Endodermal cell (in vitro differentiated cells): Measurements from ENCODE around the gene ZBP1. TPM values are rescaled to one million over a fixed set of nuclear protein-coding genes. Genes with fewer than 3 reads are reported as not detected.

ENCODE experiments used
- DNase-seq: peaks from one replicate; pipeline ENCODE4 v3.0.0-alpha.2; 2017
- H3K27ac ChIP-seq: 2 replicates; pipeline ENCODE4 v1.5.1; 2013; ENCODE audit warnings: mild to moderate bottlenecking, low read depth, low read length, moderate library complexity
- H3K27me3 ChIP-seq: 2 replicates; pipeline ENCODE4 v1.6.1; 2013; ENCODE audit warnings: mild to moderate bottlenecking, low read length, moderate library complexity; ENCODE audit not compliant: insufficient read depth, control insufficient read depth, poor library complexity, severe bottlenecking
- H3K36me3 ChIP-seq: 2 replicates; pipeline ENCODE4 v1.7.0; 2013; ENCODE audit warnings: mild to moderate bottlenecking, low read length, moderate library complexity; ENCODE audit not compliant: control insufficient read depth, insufficient read depth
- H3K4me1 ChIP-seq: one replicate; pipeline ENCODE4 v1.7.0; 2013; ENCODE audit warnings: low read length; ENCODE audit not compliant: control insufficient read depth, insufficient read depth
- H3K4me3 ChIP-seq: 2 replicates; pipeline ENCODE4 v1.5.1; 2013; ENCODE audit warnings: mild to moderate bottlenecking, low read length, moderate library complexity
- H3K9ac ChIP-seq: 2 replicates; pipeline ENCODE4 v1.6.1; 2013; ENCODE audit warnings: mild to moderate bottlenecking, low read length, moderate library complexity; ENCODE audit not compliant: poor library complexity, severe bottlenecking; ENCODE audit errors: extremely low read depth
- H3K9me3 ChIP-seq: 2 replicates; pipeline ENCODE4 v1.6.1; 2013; ENCODE audit warnings: mild to moderate bottlenecking, low read length, moderate library complexity; ENCODE audit not compliant: control insufficient read depth
- H3K27ac Mint-ChIP-seq: 2 replicates; pipeline ENCODE4 v1.8.0; 2020; ENCODE audit warnings: mixed read lengths
- H3K27me3 Mint-ChIP-seq: 2 replicates; pipeline ENCODE4 v1.8.0; 2021; ENCODE audit warnings: mild to moderate bottlenecking, mixed read lengths; ENCODE audit not compliant: insufficient read depth
- H3K36me3 Mint-ChIP-seq: 2 replicates; pipeline ENCODE4 v1.8.0; 2020; ENCODE audit warnings: low read depth, mixed read lengths
- H3K4me1 Mint-ChIP-seq: 2 replicates; pipeline ENCODE4 v1.8.0; 2020; ENCODE audit warnings: mixed read lengths
- H3K4me3 Mint-ChIP-seq: 2 replicates; pipeline ENCODE4 v1.8.0; 2020; ENCODE audit warnings: mild to moderate bottlenecking, moderate library complexity, mixed read lengths
- H3K9me3 Mint-ChIP-seq: 2 replicates; pipeline ENCODE4 v1.8.0; 2020; ENCODE audit warnings: mild to moderate bottlenecking, mixed read lengths
- CTCF ChIP-seq: fragments of 200-600 bp; sonication (generic); conservative IDR thresholded peaks from 2 replicates; pipeline ENCODE4 v1.5.0; 2021; ENCODE audit warnings: antibody characterized with exemption, mild to moderate bottlenecking
- WGBS, 2 experiments: methylation state at CpG; one replicate each; pipeline versions ENCODE4 v1.1.5 to v1.1.7; 2013; ENCODE audit warnings: missing lambda C conversion rate in 2 of 2, mixed read lengths in 1 of 2; ENCODE audit not compliant: insufficient coverage in 1 of 2, insufficient read length in 1 of 2; 5-methylcytosine and 5-hydroxymethylcytosine counted together
- total RNA-seq, 2 donors: library from RNA; stranded (reverse); fragmentation: NEBNext Ultra II Directional in 1 of 2; extraction: Animal tissue kit (Norgen Biotek cat#: 25700) in 1 of 2; gene quantifications; 2 replicates in 1 of 2; 3 replicates in 1 of 2; pipeline ENCODE4 v1.2.1, GENCODE V29; 2021

ZBP1 gene
- total RNA-seq, 2 donors from 2014 or later = not detected

- DNase-seq = no peak
- Histone ChIP-seq H3K27ac (no peak overlapping the region), H3K36me3 (no peaks in the 10 kb centered on the region), H3K4me3 (no peak overlapping the region), H3K4me1 (no peaks in the 10 kb centered on the region), H3K9me3 (no peaks in the 10 kb centered on the region), H3K27me3 (no peaks in the 10 kb centered on the region), H3K9ac (no peak overlapping the region)
- no peak for TF ChIP-seq CTCF
- WGBS, 2 experiments = 91 to 94% methylated on average over 7 to 11 of the region's 11 CpGs
- Mint-ChIP-seq H3K4me1 (no peaks in the 10 kb centered on the region), H3K36me3 (no peaks in the 10 kb centered on the region), H3K9me3 (no peaks in the 10 kb centered on the region), H3K27ac (no peak overlapping the region), H3K27me3 (no peaks in the 10 kb centered on the region), H3K4me3 (no peak overlapping the region)
These were observed 64.6 kb downstream of the ZBP1 start for GRCh38 chr20:57555457-57556184.

Other genes starting within 250 kb of the ZBP1 start
- 10 to 100 TPM; 29.0 to 30.2 TPM for gene RBM38, start 229.0 kb downstream of the ZBP1 start, total RNA-seq
- 1 to 10 TPM in 1 of 2 donors, under 1 TPM in 1; 0.33 to 1.4 TPM for gene CTCFL, start 95.3 kb downstream of the ZBP1 start, total RNA-seq
- not detected for gene PCK1, start 59.3 kb downstream of the ZBP1 start, total RNA-seq
- gene PMEPA1, start 89.6 kb upstream of the ZBP1 start, total RNA-seq = 10 to 100 TPM; 18.8 to 37.4 TPM